RWPE2 (cell line): ENCODE data around the gene ZNF469.

Experiments
- ATAC-seq: fragments of 200-7000 bp; cut with Tn5 transposase; 3 replicates; pipeline ENCODE4 v1.9.1; 2021; ENCODE audit warnings: low read depth
- DNase-seq: peaks from one replicate; pipeline ENCODE4 v3.0.0-alpha.2; 2020; ENCODE audit warnings: low spot score
- H3K27ac ChIP-seq: fragments of 450-650 bp; 2 replicates; pipeline ENCODE4 v1.5.1; 2017; ENCODE audit warnings: mild to moderate bottlenecking; ENCODE audit not compliant: poor library complexity, severe bottlenecking
- H3K27me3 ChIP-seq: fragments of 250-450 bp; sonication (Bioruptor Pico); 2 replicates; pipeline ENCODE4 v1.5.1; 2021; ENCODE audit warnings: mild to moderate bottlenecking, moderate library complexity; ENCODE audit not compliant: insufficient read depth, poor library complexity, severe bottlenecking
- H3K36me3 ChIP-seq: fragments of 250-450 bp; sonication (Bioruptor Pico); 2 replicates; pipeline ENCODE4 v1.5.1; 2020; ENCODE audit warnings: low read depth, mild to moderate bottlenecking, moderate library complexity
- H3K4me1 ChIP-seq: fragments of 250-450 bp; sonication (Bioruptor Pico); 2 replicates; pipeline ENCODE4 v1.5.1; 2021; ENCODE audit warnings: mild to moderate bottlenecking, moderate library complexity; ENCODE audit not compliant: insufficient read depth, poor library complexity, severe bottlenecking
- H3K4me3 ChIP-seq: fragments of 250-450 bp; sonication (Bioruptor Pico); 2 replicates; pipeline ENCODE4 v1.5.1; 2021; ENCODE audit warnings: mild to moderate bottlenecking, moderate library complexity; ENCODE audit not compliant: severe bottlenecking
- H3K9me3 ChIP-seq: fragments of 250-450 bp; sonication (Bioruptor Pico); 2 replicates; pipeline ENCODE4 v1.5.1; 2021; ENCODE audit warnings: mild to moderate bottlenecking, moderate library complexity; ENCODE audit not compliant: severe bottlenecking
- TF ChIP-seq, protein P1 (sequence below): fragments of 450-650 bp; IDR thresholded peaks from one replicate; pipeline ENCODE4 v1.5.1; 2017; ENCODE audit warnings: mild to moderate bottlenecking, moderate library complexity; ENCODE audit not compliant: poor library complexity, severe bottlenecking

The ZNF469 gene

DNA sequence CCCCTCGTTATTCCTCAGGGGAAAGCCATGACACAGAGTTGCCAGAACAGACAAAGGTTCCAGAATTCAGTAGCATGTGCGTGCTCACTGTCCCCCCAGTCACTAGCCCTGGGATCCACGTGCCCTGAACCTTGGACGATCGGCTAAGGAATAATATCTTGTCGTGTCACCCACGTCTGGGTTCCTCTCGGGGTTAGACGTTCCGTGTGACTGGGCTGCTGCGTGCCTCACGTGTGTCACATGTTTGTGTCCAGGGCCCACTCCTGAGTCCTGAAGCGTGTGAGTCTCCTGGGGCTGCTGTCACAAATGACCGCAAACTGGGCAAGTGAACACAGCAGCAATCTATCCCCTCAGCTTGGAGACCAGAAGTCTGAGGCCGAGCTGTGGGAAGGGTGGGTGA lies 12.4 kb upstream of the ZNF469 start:
- Histone ChIP-seq H3K4me3 (no peak overlapping the region), H3K4me1 (no peaks in the 10 kb centered on the region), H3K27me3 (no peaks in the 10 kb centered on the region), H3K36me3 (no peaks in the 10 kb centered on the region), H3K9me3 (no peaks in the 10 kb centered on the region), H3K27ac (no peak overlapping the region)
- no peak for ATAC-seq
- DNase-seq, result peak; percentile 33
- TF ChIP-seq, protein P1, sequence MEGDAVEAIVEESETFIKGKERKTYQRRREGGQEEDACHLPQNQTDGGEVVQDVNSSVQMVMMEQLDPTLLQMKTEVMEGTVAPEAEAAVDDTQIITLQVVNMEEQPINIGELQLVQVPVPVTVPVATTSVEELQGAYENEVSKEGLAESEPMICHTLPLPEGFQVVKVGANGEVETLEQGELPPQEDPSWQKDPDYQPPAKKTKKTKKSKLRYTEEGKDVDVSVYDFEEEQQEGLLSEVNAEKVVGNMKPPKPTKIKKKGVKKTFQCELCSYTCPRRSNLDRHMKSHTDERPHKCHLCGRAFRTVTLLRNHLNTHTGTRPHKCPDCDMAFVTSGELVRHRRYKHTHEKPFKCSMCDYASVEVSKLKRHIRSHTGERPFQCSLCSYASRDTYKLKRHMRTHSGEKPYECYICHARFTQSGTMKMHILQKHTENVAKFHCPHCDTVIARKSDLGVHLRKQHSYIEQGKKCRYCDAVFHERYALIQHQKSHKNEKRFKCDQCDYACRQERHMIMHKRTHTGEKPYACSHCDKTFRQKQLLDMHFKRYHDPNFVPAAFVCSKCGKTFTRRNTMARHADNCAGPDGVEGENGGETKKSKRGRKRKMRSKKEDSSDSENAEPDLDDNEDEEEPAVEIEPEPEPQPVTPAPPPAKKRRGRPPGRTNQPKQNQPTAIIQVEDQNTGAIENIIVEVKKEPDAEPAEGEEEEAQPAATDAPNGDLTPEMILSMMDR, result no peak

GRCh38 chr16:88372522-88372921 lies 10.2 kb upstream of the ZNF469 start:
- Histone ChIP-seq H3K4me3 (no peak overlapping the region), H3K27me3 (no peaks in the 10 kb centered on the region), H3K36me3 (no peaks in the 10 kb centered on the region), H3K4me1 (no peaks in the 10 kb centered on the region), H3K27ac (no peak overlapping the region), H3K9me3 (no peaks in the 10 kb centered on the region)
- DNase-seq (no peak), ATAC-seq (no peak)
- TF ChIP-seq, protein P1, result no peak

- Histone ChIP-seq H3K36me3 (no peaks in the 10 kb centered on the region), H3K9me3 (no peaks in the 10 kb centered on the region), H3K27me3 (no peaks in the 10 kb centered on the region), H3K4me1 (no peaks in the 10 kb centered on the region), H3K4me3 (no peak overlapping the region), H3K27ac (no peak overlapping the region)
- ATAC-seq, result no peak
- peak; percentile 24 for DNase-seq
- TF ChIP-seq, protein P1, result no peak
These were observed 9.5 kb upstream of the ZNF469 start for GRCh38 chr16:88373211-88373610.

GRCh38 chr16:88373927-88374492 lies 8.7 kb upstream of the ZNF469 start:
- ATAC-seq (no peak), DNase-seq (peak; percentile 27)
- H3K4me1 ChIP-seq, result no peaks in the 10 kb centered on the region
- TF ChIP-seq, protein P1, result no peak
- no peaks in the 10 kb centered on the region for H3K27me3 ChIP-seq
- no peak overlapping the region for H3K27ac ChIP-seq
- no peaks in the 10 kb centered on the region for H3K36me3 ChIP-seq
- no peaks in the 10 kb centered on the region for H3K9me3 ChIP-seq
- no peak overlapping the region for H3K4me3 ChIP-seq

DNA sequence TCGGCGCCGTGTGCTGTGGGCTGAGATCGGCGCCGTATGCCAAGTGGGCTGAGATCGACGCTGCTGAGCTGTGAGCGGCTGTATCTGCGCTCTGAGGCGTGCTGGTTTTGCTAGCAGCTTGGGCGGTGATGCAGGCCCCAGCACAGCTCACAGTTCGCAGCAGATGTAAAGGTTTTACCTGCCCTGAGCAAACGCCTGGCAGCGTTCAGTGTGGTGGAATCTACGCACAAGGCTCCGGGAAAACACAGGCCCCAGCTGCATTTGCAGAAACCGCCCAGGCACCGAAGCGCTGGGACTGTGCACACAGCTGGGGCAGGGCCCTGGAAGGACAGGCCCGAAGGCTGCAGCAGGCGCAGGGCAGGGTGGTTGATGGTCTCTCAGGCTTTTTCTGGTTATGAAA lies 8.0 kb upstream of the ZNF469 start:
- DNase-seq (peak; percentile 45), ATAC-seq (no peak)
- Histone ChIP-seq H3K9me3 (no peaks in the 10 kb centered on the region), H3K36me3 (no peaks in the 10 kb centered on the region), H3K4me3 (no peak overlapping the region), H3K27me3 (no peaks in the 10 kb centered on the region), H3K4me1 (no peaks in the 10 kb centered on the region), H3K27ac (no peak overlapping the region)
- TF ChIP-seq, protein P1, result no peak
